HG02938 (cell line): ENCODE results near the gene PAMR1.

Source experiments
- ATAC-seq: cut with Tn5 transposase; IDR thresholded peaks from one replicate; pipeline ENCODE4 v1.9.1; 2021; ENCODE audit warnings: mild to moderate bottlenecking, moderate library complexity; ENCODE audit not compliant: unreplicated experiment

PAMR1 gene

GRCh38 chr11:35407041-35407440 is 118.4 kb downstream of the PAMR1 start:
- no peak for ATAC-seq

GRCh38 chr11:35404388-35404775 is 121.0 kb downstream of the PAMR1 start:
- ATAC-seq = no peak

GRCh38 chr11:35403765-35404387 is 121.5 kb downstream of the PAMR1 start:
- no peak for ATAC-seq

- ATAC-seq = no peak
These were observed 122.4 kb downstream of the PAMR1 start for GRCh38 chr11:35402751-35403660.

- no peak for ATAC-seq
These were observed 126.5 kb downstream of the PAMR1 start for GRCh38 chr11:35398881-35399280.

- ATAC-seq = no peak
These were observed 130.5 kb downstream of the PAMR1 start for GRCh38 chr11:35394941-35395340.

- no peak for ATAC-seq
These were observed 132.3 kb downstream of the PAMR1 start for GRCh38 chr11:35393098-35393497.

GRCh38 chr11:35391922-35392688 is 133.3 kb downstream of the PAMR1 start:
- no peak for ATAC-seq

GRCh38 chr11:35390737-35391682 is 134.4 kb downstream of the PAMR1 start:
- ATAC-seq = peak; percentile 89

GRCh38 chr11:35389897-35390465 is 135.4 kb downstream of the PAMR1 start:
- no peak for ATAC-seq

- ATAC-seq = no peak
These were observed 136.3 kb downstream of the PAMR1 start for GRCh38 chr11:35389112-35389511.

GRCh38 chr11:35388061-35388460 is 137.4 kb downstream of the PAMR1 start:
- no peak for ATAC-seq

- no peak for ATAC-seq
These were observed 138.1 kb downstream of the PAMR1 start for GRCh38 chr11:35387111-35387982.

- ATAC-seq = no peak
These were observed 141.5 kb downstream of the PAMR1 start for GRCh38 chr11:35383953-35384352.
